HG03139 (cell line): Measurements from ENCODE around the gene IRF2BPL.

Experiments used
- ATAC-seq: cut with Tn5 transposase; IDR thresholded peaks from one replicate; pipeline ENCODE4 v1.9.1; 2021; ENCODE audit not compliant: unreplicated experiment

IRF2BPL gene

GRCh38 chr14:77012193-77012765 lies 16.2 kb downstream of the IRF2BPL start:
- no peak for ATAC-seq

- no peak for ATAC-seq
These were observed 17.3 kb downstream of the IRF2BPL start for GRCh38 chr14:77011245-77011644.

- ATAC-seq, result no peak
These were observed 19.5 kb downstream of the IRF2BPL start for GRCh38 chr14:77009014-77009413.

GRCh38 chr14:77008541-77008940 lies 20.0 kb downstream of the IRF2BPL start:
- ATAC-seq, result no peak

DNA sequence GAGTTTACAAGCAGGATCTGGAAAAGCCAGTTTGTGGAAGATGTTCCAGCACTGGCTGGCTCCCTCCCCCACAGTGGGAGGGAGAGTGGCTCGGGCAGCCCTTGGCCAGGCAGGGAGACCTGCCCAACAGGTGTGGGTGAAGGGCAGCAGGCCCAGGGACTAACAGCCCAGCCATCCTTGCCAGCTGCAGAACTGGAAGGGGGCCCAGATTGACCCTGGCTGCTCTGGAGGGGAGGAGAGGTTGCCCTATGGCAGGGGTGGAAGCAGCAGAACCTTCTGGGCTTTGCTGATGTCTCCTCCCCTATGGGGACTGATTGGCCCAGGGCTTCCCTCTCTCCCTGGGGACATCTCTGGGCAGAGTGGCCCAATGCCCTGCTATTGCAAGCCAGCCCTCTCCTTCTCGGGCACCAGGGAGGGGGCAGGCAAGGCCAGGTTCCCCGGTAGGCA lies 20.5 kb downstream of the IRF2BPL start:
- ATAC-seq, result no peak

DNA sequence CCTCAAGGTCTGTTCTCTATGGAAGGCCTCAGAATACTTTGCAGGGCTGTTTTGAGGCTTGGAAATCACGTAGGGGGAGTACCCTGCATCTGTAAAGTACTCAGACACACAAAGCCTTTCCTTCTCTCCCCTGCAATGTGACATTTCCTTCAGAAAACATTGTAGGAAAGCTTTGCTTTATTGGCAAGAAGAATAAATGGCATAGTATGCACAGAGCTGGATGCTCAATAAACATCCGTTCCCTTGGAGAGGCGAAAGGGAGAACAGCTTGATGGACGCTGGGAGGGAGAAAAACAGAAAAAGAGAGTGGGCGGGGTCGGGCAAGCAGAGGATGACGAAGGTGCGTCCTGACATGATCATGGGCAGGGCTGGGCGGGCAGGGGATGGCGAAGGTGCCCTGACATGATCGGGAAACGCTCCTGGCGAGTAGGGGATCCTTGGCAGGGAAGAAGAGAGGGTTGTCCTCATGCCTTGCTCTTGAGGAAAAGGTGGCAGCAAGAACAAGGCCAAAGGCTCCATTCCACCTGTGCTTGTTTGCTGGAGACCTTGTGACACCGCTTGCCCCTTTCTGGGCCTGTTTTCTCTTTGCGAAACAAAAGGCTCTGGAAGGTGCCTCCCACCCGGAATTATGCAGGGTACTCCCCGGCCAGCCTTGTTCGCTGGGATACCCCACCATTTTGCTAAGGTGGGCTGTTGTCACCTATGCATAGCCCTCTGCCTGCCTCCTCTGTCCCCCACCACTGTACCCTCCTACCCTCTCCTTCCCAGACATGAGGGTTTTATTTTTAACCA lies 21.1 kb downstream of the IRF2BPL start:
- no peak for ATAC-seq

DNA sequence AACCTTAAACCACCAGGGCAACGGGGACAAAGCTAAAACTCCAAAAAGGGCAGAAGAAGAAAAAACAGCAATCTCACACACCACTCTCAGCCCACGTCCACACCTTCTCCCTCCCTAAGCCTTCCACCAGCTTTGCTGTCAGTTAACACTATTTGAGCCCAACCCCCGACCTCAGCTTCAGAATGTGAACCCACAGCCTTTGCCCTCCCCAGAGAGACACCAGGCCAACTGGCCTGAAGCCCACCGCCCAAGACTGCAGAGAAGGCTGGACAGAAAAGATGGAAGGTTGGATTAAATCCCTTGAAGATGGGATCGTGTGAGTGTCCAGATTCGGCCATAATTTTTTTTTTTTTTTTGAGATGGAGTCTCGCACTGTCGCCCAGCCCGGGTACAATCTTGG lies 22.4 kb downstream of the IRF2BPL start:
- ATAC-seq, result no peak

- no peak for ATAC-seq
These were observed 22.9 kb downstream of the IRF2BPL start for GRCh38 chr14:77005559-77005958.

DNA sequence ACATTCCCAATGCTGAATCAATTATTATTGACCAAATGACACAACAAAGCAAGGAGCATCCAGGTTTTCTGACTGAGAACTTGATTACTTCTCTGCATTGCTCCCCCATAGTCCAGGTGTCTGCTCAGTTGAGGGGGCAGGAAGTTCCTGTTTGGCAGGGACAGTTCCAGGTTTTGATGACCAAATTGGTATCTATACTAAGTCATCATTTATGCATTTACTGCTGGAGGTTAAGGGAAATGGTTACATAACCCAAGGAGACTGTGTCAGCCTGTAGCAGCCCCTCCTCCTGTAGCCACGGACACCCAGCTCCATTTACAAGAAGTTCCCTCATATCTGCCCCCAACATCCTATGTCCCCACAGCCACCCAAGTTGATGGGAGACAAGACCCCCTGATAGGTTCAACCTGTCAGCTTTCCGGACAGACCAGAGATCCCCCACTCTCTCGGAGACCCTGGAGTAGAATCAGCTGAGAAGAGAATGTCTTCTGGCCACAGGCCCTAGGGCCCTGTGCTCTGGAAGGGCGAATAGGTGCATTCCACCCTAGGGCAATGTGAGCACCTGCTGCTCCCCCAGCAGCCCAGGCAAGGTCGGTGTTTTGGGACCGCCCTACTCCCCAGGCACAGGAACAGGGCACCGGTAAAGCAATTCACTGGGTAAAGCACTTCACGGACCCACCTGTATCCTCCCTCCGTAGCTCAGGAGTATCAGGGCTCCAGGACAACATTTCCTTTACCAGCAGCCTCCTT lies 23.6 kb downstream of the IRF2BPL start:
- ATAC-seq, result no peak

GRCh38 chr14:77003960-77004710 lies 24.4 kb downstream of the IRF2BPL start:
- no peak for ATAC-seq

DNA sequence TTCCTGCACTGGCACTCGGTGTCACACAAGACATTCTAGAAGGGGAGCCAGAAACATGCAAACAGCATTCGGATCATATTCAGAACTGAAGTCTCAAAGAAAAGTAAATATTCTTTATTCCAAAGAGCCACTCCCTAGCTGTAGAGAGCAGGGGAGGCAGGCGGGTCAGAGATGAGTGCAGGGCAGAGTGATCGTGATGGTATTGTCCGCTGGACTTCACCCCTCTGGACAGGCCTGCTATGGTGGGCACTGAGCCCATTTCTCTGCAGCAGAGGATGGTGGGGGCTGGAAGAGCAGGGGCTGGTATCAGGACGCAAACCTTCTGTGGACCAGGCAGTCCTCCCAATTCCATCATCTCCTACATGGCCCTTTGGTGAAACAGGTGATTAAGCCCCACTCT lies 25.6 kb downstream of the IRF2BPL start:
- no peak for ATAC-seq

DNA sequence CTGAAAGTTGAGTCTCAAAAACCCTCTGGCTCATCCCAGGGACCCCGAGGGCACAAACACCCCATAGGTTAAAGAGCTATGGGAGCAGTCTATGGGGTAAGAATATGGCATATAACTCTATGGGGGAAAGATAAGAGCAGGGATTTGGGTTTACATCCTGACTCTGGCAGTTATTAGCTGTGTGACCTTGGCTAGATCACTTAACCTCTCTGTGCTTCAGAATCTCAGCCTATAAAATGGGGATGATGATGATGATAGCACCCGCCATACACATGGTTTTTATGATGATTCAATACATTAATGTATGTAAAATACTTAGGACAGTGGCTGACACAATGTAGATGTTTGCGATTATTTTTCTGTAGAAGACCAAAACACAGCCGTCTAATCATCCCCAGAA lies 26.2 kb downstream of the IRF2BPL start:
- ATAC-seq, result no peak

- ATAC-seq, result no peak
These were observed 27.9 kb downstream of the IRF2BPL start for GRCh38 chr14:77000340-77001270.

GRCh38 chr14:76998910-76999309 lies 29.6 kb downstream of the IRF2BPL start:
- no peak for ATAC-seq

DNA sequence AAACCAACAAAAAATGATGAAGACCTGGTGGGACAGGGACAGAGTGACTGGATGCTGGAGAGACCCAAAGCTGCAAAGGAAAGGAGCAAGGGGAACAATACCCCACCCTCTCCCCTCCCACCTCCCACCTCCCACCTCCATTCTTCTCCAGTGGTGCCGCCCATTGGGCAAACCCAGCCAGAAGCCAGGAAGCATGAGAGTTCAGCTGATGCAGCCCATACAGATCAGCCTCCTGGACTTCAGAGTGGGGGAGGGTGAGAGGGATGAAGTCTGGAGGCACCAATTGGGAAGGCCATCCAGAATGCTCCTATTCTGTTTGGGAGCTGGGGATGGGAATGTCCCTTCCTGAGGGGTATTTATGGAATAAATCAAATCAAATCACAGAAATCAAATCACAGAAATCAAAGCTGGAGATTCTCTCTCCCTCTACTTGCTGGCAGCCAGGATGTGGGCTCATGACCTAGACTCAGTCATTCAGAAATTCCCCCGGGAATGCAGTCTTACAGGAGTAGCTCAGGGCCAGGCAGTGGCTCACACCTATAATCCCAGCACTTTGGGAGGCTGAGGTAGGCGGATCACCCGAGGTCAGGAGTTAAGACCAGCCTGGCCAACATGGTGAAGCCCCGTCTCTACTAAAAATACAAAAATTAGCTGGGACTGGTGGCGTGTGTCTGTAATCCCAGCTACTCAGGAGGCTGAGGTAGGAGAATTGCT lies 31.1 kb downstream of the IRF2BPL start:
- ATAC-seq, result no peak

DNA sequence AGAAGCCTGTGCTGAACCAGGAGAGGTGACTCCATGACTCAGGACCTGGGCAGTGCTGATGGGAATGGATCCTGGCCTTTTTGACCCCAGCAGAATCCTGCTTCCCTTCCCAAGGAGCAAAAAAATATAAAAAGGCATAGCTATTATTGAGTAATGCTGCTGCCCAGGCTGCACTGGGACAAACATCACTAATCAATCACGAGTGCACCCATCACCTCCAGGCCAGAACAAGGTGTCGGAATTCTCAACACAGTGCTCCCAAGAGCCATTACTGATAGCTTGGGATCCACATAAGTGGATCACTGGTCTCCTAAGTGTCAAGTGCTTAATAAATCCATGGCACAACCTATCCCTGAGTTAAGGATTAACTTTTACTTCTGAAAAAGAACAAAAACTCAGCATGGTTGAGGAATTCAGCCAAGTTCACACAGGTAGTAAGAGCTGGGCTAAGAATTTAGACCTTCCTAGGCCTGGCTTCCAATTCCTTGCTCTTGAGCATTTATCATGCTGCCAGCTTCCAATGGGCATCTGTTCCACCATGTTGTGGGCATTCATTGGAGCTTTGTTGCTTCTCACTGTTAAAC lies 31.9 kb downstream of the IRF2BPL start:
- no peak for ATAC-seq

DNA sequence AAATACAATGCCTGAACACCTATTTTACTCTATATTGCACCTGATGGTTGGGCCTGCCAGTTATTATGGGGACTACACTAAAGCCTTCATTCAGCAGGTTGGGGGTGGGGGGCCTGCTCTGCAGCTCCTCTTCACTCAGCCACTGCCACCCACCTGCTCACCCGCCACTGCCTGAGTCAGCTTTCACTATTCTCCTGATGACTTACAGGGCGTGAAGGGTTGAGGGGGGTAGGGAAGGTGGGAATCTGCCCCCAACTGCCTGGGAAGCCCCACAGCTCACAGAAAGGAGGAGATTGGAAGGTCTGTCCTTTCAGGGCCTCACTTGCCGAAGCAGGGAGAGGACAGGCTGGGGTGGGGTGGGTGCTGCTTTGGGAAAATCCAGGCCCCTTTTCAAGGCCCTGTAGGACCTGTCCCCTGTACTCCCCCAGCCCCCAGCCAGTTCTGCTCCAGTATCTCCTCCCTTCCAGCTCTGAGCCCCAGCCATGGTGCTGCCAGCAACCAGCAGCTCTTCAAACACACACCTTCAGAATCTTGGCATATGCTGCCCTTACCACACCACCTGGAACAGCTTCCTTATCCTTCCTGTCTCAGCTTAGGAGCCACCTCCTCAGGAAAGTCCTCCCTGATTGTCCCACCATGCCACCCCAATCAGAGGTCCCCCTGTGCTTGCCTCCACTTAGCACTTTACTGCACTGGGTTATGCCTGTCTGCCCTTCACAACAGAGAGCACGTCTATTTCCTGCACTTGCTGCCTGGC lies 33.1 kb downstream of the IRF2BPL start:
- ATAC-seq, result no peak

GRCh38 chr14:76993752-76994151 lies 34.8 kb downstream of the IRF2BPL start:
- no peak for ATAC-seq
